GM21576 (cell line): ENCODE measurements around the gene DOK7.
"Not testable (repeated sequence)": the region's sequence is repeated elsewhere in the genome, so short reads cannot be mapped to it uniquely, and the experiment has no call there.

ENCODE experiments used
- ATAC-seq: cut with Tn5 transposase; IDR thresholded peaks from one replicate; pipeline ENCODE4 v1.9.1; 2021; ENCODE audit warnings: mild to moderate bottlenecking, moderate library complexity; ENCODE audit not compliant: unreplicated experiment

DOK7 gene

DNA sequence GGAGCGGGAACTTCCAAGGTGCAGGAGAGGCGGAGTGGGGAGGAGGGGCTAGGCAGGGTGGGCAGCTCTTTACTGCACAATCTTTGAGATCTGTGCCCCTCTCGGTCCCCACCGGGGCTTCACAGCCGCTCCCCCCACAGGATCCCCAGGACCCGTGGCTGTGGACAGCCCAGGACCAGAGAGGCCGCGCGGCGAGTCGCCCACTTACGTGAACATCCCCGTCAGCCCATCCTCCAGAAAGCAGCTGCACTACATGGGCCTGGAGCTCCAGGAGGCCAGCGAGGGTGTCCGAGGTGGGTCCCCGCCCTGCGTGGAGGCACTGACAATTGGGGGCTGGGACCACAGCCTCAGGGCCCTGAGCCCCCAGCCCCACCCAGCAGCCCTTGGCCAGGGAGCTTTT, 37.0 kb downstream of the DOK7 start:
- no peak for ATAC-seq

DNA sequence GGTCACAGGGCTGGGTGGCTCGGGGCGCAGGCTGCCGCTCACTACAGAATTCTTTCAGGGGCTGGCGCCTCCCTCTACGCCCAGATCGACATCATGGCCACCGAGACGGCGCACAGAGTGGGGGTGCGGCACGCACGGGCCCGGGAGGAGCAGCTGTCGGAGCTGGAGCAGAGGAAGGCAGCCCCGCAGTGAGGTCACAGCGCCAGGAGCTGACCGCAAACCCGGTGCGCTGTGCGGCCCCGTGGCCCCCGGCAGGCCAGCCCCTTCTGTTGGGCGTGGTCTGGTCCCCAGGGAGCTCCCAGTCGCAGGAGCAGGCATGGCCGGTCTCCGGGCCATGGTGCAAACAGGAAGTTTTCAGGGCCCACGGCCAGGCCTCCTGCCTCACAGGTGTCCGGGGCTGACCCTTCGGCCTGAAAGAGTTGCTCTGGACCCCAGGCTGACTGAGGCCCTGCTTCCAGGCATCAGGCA, 37.6 kb downstream of the DOK7 start:
- ATAC-seq = no peak

GRCh38 chr4:3501126-3501824, 38.2 kb downstream of the DOK7 start:
- ATAC-seq = no peak

DNA sequence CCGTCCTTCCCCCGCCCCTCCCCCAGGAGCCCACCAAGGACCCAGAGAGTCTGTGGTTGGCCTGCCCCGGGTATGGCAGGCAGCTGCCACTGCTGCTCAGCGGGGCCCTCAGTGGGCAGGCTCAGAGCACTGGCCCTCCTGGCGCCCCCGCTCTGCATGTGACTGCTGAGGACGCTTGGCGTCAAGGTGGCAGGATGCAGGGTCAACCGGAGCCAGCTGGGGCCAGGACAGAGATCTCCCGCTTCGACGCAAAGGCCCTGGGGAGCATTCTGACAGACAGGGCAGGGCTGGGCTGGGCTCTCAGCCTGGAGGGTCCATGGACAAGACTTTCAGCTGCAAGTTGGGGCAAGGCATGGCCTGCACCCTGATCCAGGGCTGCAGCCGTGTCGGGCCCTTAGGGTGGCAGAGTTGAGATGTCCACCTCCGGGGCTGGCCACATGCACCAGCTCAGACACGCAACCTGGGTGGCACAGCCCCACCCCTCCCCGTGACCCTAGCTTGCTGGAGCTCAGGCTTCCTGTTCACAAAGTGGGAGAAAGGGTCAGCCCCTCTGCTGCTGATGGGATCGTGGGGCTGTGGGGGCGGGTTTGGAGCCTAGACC, 38.8 kb downstream of the DOK7 start:
- no peak for ATAC-seq

- no peak for ATAC-seq
Observed at GRCh38 chr4:3502941-3503936, 40.1 kb downstream of the DOK7 start.

DNA sequence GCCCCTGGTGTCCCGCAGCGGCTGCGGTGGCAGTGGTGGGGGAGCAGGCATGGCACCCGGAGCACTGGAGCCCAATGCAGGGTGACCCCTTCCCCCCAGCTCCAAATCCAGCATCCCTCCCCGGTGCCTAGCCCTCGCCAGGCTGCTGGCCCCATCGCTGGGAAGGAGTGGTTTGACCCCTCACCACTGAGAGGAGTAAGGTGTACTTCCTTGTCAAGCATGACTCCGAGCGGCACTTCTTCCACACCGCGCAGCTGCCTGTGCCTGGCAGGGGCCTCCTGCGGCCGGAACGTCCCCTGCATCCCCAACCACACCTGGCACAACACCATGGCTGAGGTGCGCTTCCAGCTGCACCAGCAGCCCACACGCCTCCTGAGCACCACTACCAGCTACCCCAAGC, 42.1 kb downstream of the DOK7 start:
- no peak for ATAC-seq

- no peak for ATAC-seq
Observed at GRCh38 chr4:3508542-3508941, 45.4 kb downstream of the DOK7 start.

GRCh38 chr4:3510481-3510880, 47.4 kb downstream of the DOK7 start:
- ATAC-seq = no peak

GRCh38 chr4:3511187-3511586, 48.1 kb downstream of the DOK7 start:
- no peak for ATAC-seq

DNA sequence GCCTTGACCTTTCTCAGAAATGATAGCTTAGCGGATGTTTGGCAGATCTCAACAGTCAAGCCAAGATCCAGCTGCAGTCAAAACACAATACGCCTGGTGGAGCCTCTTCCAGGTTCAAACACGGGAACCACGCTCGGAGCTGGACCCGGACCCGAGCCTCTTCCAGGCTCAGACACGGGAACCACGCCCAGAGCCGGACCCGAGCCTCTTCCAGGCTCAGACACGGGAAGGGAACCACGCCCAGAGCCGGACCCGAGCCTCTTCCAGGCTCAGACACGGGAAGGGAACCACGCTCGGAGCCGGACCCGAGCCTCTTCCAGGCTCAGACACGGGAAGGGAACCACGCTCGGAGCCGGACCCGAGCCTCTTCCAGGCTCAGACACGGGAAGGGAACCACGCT, 48.5 kb downstream of the DOK7 start:
- ATAC-seq = not testable (repeated sequence)

DNA sequence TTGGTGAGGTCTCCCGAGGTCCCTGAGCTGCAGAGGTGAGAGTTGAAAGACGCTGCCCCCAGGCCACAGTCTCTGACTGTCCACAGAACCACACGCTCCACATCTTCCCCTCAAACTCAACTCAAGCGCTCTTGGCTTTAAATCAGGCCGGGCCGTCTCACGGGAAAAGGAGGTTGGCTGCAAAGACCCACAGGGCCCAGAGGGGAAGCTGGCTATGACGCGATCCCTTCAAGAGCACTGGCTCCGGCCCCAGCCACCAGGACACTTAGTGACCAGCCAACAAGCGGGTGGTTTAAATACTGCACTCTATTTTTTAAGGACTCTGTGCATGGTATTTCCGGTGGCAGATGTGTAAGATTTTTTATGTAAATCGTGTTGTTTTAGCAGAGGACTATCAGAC, 49.2 kb downstream of the DOK7 start:
- no peak for ATAC-seq

- ATAC-seq = no peak
Observed at GRCh38 chr4:3512719-3513118, 49.6 kb downstream of the DOK7 start.

DNA sequence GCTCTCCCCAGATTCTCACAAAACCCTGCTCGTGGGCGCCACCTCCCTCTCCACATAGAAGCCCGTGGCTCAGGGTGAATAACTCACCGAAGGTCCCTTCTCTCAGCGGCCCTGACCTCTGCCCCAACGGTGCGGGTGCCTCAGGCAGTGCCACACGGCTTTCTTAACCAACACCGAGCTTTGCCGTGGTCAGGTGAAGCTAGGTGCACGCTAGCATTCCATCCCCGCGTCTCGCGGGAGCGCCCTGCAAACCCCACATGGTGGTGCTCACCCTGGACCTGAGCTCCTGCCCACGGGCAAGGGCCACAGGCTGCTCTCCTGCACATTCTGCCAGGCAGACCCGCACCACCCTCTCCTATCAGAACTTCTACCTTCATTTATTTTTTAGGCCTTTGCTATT, 50.7 kb downstream of the DOK7 start:
- no peak for ATAC-seq

GRCh38 chr4:3514221-3514780, 51.2 kb downstream of the DOK7 start:
- ATAC-seq = no peak

GRCh38 chr4:3514806-3515501, 51.8 kb downstream of the DOK7 start:
- ATAC-seq = no peak

DNA sequence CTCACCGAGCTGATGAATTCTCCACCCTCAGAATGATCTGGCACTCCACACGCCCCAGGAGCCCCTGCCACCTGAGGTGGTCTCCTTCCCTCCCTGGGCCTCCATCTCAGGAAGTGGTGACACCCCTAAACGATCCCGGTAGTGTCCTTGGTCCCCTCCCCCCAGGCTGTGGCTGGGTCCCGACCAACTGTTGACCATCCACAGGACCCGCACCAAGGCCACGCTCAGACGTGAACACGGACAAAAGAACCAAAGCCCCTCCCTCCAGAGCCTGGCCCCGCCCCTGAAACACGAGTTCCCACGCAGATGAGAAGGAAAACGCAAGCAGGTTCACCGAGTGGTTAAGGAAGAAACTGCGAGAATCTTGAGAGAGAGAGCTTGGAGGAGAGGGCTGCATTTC, 52.5 kb downstream of the DOK7 start:
- no peak for ATAC-seq

DNA sequence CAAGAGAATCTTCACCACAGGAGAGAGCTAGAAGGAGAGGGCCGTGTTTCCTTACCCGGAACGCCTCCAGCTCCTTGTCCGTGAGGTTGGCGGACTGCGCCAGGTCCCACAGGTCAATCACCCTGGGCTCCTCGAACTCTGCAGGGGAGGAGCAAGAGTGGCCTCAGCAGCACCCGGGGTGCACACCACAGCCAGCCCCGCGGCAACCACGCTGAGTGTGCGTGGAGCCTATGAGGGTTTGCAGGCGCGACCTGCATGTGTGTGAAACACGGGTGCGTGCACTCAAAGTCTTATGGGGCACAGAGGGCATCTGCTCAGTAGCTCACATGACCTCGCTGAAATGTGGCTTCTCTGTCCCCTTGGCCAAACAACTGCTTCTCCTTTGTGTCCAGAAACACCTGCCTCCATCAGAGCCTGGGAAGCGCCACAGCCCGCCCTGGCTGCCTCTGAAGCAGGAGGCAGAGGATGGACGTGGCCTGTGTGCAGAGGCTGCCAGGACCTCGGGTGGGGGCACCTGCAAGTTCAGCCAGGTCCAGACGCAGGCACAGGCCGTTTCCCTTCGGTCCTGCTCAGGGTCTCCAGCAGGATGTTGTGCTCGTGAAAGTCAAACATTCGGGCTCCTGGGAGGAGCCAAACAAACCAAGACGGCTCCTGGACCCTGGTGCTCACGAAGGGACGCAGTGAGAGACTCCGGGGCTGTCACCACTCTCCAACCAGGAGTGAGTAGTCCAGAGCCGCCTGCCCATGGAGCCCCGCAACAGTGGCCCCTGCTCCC, 53.1 kb downstream of the DOK7 start:
- ATAC-seq = no peak

DNA sequence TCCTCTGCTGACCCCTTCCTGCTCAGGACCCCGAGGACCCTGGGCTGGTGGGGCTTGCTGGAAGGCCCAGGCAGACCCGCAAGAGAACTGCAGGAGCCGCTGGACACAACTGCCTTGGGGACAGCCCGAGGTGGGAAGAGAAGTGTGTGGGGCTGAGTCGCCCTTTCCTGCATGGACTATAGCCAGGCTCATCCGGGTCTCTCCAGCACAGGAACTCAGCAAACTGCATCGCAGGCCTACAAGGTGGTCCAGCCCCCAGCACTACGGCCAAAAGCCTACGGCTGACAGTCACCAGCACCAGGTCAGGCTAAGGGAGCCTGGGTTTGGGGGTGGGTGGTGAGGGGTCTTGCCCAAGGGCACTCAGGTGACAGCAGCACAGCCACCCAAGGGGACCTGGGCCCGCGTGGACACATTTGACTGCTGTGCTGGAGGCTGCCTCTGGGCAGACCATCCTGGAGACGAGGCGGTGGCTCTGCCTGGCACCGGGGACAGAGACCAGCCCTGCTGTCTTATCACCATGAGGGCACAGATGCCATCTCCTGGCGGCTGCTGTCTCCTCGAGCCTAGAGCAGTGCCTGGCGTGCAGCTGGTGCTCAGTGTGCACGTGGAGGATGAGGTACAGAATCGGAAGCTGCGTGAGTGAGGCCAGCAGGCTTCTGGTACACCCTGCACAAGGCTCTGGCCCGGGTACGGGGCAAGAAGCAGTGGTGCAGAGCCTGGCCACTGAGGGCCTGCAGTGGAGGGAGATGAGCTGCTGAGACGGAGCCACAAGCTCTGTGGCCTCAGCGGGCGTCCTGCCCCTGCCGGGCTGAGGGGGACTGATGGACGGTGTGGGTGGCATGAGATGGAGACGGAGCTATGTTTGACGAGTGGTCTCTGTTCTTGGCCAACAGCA, 54.0 kb downstream of the DOK7 start:
- no peak for ATAC-seq
